ENCODE measurements around the gene NUP107.
"Not testable (repeated sequence)": the region's sequence is repeated elsewhere in the genome, so short reads cannot be mapped to it uniquely, and the experiment has no call there.

NUP107 gene

GRCh38 chr12:68686595-68687521 lies at the start of gene NUP107:
TSS of gene NUP107 (plus strand) at chr12:68686978. CDS start at chr12:68687066, 88 bp downstream.
- Histone ChIP-seq H3K9ac (ENCODE audit: low read length) (peak within 1 kb of the TSS; percentile 74), H3K4me3 (ENCODE audit: low read length) (peak within 1 kb of the TSS; percentile 75)

GRCh38 chr12:68637439-68637838 lies 49.3 kb upstream of the NUP107 start:
- H3K4me1 ChIP-seq (ENCODE audit: control insufficient read depth, low read depth, low read length); H3K9me3 ChIP-seq (ENCODE audit: control insufficient read depth, low read depth, low read length); H3K27ac ChIP-seq (ENCODE audit: low read length); H3K4me3 ChIP-seq (ENCODE audit: low read length); H3K9ac ChIP-seq (ENCODE audit: low read length); H3K27me3 ChIP-seq (ENCODE audit: control insufficient read depth, insufficient read depth, low read length); H3K36me3 ChIP-seq (ENCODE audit: control insufficient read depth, low read depth, low read length): not testable (repeated sequence)

More at GRCh38 chr12:68686595-68687521, at the start of gene NUP107:
- H3K9me3 ChIP-seq (ENCODE audit: control insufficient read depth, low read depth, low read length): no peaks in the 10 kb centered on the region
- no peaks in the 10 kb centered on the region for H3K27me3 ChIP-seq (ENCODE audit: control insufficient read depth, insufficient read depth, low read length)
- peaks cover 5% of the 10 kb centered on the region for H3K4me1 ChIP-seq (ENCODE audit: control insufficient read depth, low read depth, low read length)
- peaks cover 16% of the 10 kb centered on the region for H3K36me3 ChIP-seq (ENCODE audit: control insufficient read depth, low read depth, low read length)
- peak within 1 kb of the TSS; percentile 87 for H3K27ac ChIP-seq (ENCODE audit: low read length)

- no peak overlapping the region for H3K9ac ChIP-seq (ENCODE audit: low read length)
- no peaks in the 10 kb centered on the region for H3K4me1 ChIP-seq (ENCODE audit: control insufficient read depth, low read depth, low read length)
- H3K36me3 ChIP-seq (ENCODE audit: control insufficient read depth, low read depth, low read length): peaks cover 3% of the 10 kb centered on the region
- no peak overlapping the region for H3K4me3 ChIP-seq (ENCODE audit: low read length)
- no peaks in the 10 kb centered on the region for H3K9me3 ChIP-seq (ENCODE audit: control insufficient read depth, low read depth, low read length)
- H3K27me3 ChIP-seq (ENCODE audit: control insufficient read depth, insufficient read depth, low read length): no peaks in the 10 kb centered on the region
- no peak overlapping the region for H3K27ac ChIP-seq (ENCODE audit: low read length)
Observed at GRCh38 chr12:68638171-68638570, 48.6 kb upstream of the NUP107 start.

- peaks cover 3% of the 10 kb centered on the region for H3K36me3 ChIP-seq (ENCODE audit: control insufficient read depth, low read depth, low read length)
- no peak overlapping the region for H3K4me3 ChIP-seq (ENCODE audit: low read length)
- H3K27ac ChIP-seq (ENCODE audit: low read length): no peak overlapping the region
- H3K9me3 ChIP-seq (ENCODE audit: control insufficient read depth, low read depth, low read length): no peaks in the 10 kb centered on the region
- no peaks in the 10 kb centered on the region for H3K4me1 ChIP-seq (ENCODE audit: control insufficient read depth, low read depth, low read length)
- no peaks in the 10 kb centered on the region for H3K27me3 ChIP-seq (ENCODE audit: control insufficient read depth, insufficient read depth, low read length)
- H3K9ac ChIP-seq (ENCODE audit: low read length): no peak overlapping the region
Observed at GRCh38 chr12:68638721-68639395, 47.9 kb upstream of the NUP107 start.

GRCh38 chr12:68639396-68639767 lies 47.4 kb upstream of the NUP107 start:
- Histone ChIP-seq H3K9me3 (ENCODE audit: control insufficient read depth, low read depth, low read length) (no peaks in the 10 kb centered on the region), H3K36me3 (ENCODE audit: control insufficient read depth, low read depth, low read length) (peaks cover 3% of the 10 kb centered on the region), H3K27me3 (ENCODE audit: control insufficient read depth, insufficient read depth, low read length) (no peaks in the 10 kb centered on the region), H3K27ac (ENCODE audit: low read length) (no peak overlapping the region), H3K4me3 (ENCODE audit: low read length) (no peak overlapping the region), H3K4me1 (ENCODE audit: control insufficient read depth, low read depth, low read length) (no peaks in the 10 kb centered on the region), H3K9ac (ENCODE audit: low read length) (no peak overlapping the region)

GRCh38 chr12:68641138-68641537 lies 45.6 kb upstream of the NUP107 start:
- Histone ChIP-seq H3K4me3 (ENCODE audit: low read length) (no peak overlapping the region), H3K27me3 (ENCODE audit: control insufficient read depth, insufficient read depth, low read length) (no peaks in the 10 kb centered on the region), H3K9ac (ENCODE audit: low read length) (no peak overlapping the region), H3K4me1 (ENCODE audit: control insufficient read depth, low read depth, low read length) (no peaks in the 10 kb centered on the region), H3K36me3 (ENCODE audit: control insufficient read depth, low read depth, low read length) (peaks cover 3% of the 10 kb centered on the region), H3K27ac (ENCODE audit: low read length) (no peak overlapping the region), H3K9me3 (ENCODE audit: control insufficient read depth, low read depth, low read length) (no peaks in the 10 kb centered on the region)

- Histone ChIP-seq H3K9me3 (ENCODE audit: control insufficient read depth, low read depth, low read length) (no peaks in the 10 kb centered on the region), H3K27me3 (ENCODE audit: control insufficient read depth, insufficient read depth, low read length) (no peaks in the 10 kb centered on the region), H3K4me3 (ENCODE audit: low read length) (no peak overlapping the region), H3K9ac (ENCODE audit: low read length) (no peak overlapping the region), H3K27ac (ENCODE audit: low read length) (no peak overlapping the region), H3K36me3 (ENCODE audit: control insufficient read depth, low read depth, low read length) (peaks cover 13% of the 10 kb centered on the region), H3K4me1 (ENCODE audit: control insufficient read depth, low read depth, low read length) (no peaks in the 10 kb centered on the region)
Observed at GRCh38 chr12:68646484-68646883, 40.3 kb upstream of the NUP107 start.

GRCh38 chr12:68647507-68647906 lies 39.3 kb upstream of the NUP107 start:
- Histone ChIP-seq H3K27ac (ENCODE audit: low read length) (no peak overlapping the region), H3K9me3 (ENCODE audit: control insufficient read depth, low read depth, low read length) (no peaks in the 10 kb centered on the region), H3K36me3 (ENCODE audit: control insufficient read depth, low read depth, low read length) (peaks cover 19% of the 10 kb centered on the region), H3K4me3 (ENCODE audit: low read length) (no peak overlapping the region), H3K27me3 (ENCODE audit: control insufficient read depth, insufficient read depth, low read length) (no peaks in the 10 kb centered on the region), H3K4me1 (ENCODE audit: control insufficient read depth, low read depth, low read length) (no peaks in the 10 kb centered on the region), H3K9ac (ENCODE audit: low read length) (no peak overlapping the region)

- H3K36me3 ChIP-seq (ENCODE audit: control insufficient read depth, low read depth, low read length): peaks cover 19% of the 10 kb centered on the region
- no peak overlapping the region for H3K9ac ChIP-seq (ENCODE audit: low read length)
- H3K4me1 ChIP-seq (ENCODE audit: control insufficient read depth, low read depth, low read length): no peaks in the 10 kb centered on the region
- H3K4me3 ChIP-seq (ENCODE audit: low read length): no peak overlapping the region
- no peaks in the 10 kb centered on the region for H3K9me3 ChIP-seq (ENCODE audit: control insufficient read depth, low read depth, low read length)
- no peak overlapping the region for H3K27ac ChIP-seq (ENCODE audit: low read length)
- H3K27me3 ChIP-seq (ENCODE audit: control insufficient read depth, insufficient read depth, low read length): no peaks in the 10 kb centered on the region
Observed at GRCh38 chr12:68648179-68648578, 38.6 kb upstream of the NUP107 start.

- Histone ChIP-seq H3K9me3 (ENCODE audit: control insufficient read depth, low read depth, low read length) (no peaks in the 10 kb centered on the region), H3K27me3 (ENCODE audit: control insufficient read depth, insufficient read depth, low read length) (no peaks in the 10 kb centered on the region), H3K36me3 (ENCODE audit: control insufficient read depth, low read depth, low read length) (peaks cover 13% of the 10 kb centered on the region), H3K27ac (ENCODE audit: low read length) (no peak overlapping the region), H3K4me3 (ENCODE audit: low read length) (no peak overlapping the region), H3K9ac (ENCODE audit: low read length) (no peak overlapping the region), H3K4me1 (ENCODE audit: control insufficient read depth, low read depth, low read length) (peaks cover 5% of the 10 kb centered on the region)
Observed at GRCh38 chr12:68665016-68665569, 21.7 kb upstream of the NUP107 start.

- peaks cover 5% of the 10 kb centered on the region for H3K4me1 ChIP-seq (ENCODE audit: control insufficient read depth, low read depth, low read length)
- no peak overlapping the region for H3K4me3 ChIP-seq (ENCODE audit: low read length)
- H3K9ac ChIP-seq (ENCODE audit: low read length): no peak overlapping the region
- H3K36me3 ChIP-seq (ENCODE audit: control insufficient read depth, low read depth, low read length): no peaks in the 10 kb centered on the region
- no peak overlapping the region for H3K27ac ChIP-seq (ENCODE audit: low read length)
- no peaks in the 10 kb centered on the region for H3K27me3 ChIP-seq (ENCODE audit: control insufficient read depth, insufficient read depth, low read length)
- no peaks in the 10 kb centered on the region for H3K9me3 ChIP-seq (ENCODE audit: control insufficient read depth, low read depth, low read length)
Observed at GRCh38 chr12:68667291-68667690, 19.5 kb upstream of the NUP107 start.
